ENCODE results near the gene LRIG1.

The LRIG1 gene

DNA sequence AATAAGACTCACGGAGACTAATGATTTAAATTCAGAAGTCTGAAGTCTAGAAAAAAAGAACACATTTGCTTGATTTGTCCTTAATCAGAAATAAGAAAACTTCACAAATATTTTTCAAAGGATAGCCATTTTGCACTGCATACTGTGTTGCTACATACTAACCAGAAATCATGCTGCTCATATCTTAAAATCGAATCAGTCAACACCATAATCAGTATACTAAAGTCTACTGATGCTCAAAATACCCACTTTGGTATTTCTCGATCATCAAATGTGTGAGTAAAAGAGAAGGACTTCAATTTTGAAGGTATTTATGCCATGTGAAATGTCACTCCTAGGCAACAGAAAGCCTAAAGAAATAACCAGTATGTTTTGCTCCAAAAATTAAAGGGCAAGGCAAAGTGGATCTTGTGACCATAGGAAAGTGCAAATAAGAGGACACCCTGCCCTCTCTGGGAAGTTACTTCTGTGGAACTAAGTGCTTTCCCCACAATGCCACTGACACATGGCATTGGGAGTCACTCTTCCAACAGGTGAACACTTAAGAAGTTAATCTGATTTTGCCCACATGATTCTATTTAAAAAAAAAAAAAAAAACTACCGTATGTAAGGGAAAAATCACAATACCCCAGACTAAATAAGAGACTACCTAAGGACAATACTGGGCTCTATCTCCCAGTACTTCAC lies 2.7 kb downstream of the LRIG1 start:
- H3K36me3 ChIP-seq = no peaks in the 10 kb centered on the region
- TF ChIP-seq, protein P1, sequence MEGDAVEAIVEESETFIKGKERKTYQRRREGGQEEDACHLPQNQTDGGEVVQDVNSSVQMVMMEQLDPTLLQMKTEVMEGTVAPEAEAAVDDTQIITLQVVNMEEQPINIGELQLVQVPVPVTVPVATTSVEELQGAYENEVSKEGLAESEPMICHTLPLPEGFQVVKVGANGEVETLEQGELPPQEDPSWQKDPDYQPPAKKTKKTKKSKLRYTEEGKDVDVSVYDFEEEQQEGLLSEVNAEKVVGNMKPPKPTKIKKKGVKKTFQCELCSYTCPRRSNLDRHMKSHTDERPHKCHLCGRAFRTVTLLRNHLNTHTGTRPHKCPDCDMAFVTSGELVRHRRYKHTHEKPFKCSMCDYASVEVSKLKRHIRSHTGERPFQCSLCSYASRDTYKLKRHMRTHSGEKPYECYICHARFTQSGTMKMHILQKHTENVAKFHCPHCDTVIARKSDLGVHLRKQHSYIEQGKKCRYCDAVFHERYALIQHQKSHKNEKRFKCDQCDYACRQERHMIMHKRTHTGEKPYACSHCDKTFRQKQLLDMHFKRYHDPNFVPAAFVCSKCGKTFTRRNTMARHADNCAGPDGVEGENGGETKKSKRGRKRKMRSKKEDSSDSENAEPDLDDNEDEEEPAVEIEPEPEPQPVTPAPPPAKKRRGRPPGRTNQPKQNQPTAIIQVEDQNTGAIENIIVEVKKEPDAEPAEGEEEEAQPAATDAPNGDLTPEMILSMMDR (IDR thresholded peaks at IDR 0.05) = no peak
- H3K4me1 ChIP-seq (ENCODE audit: control insufficient read depth in 1 of 2, insufficient read depth in 1 of 2, low read depth in 1 of 2, low read length in 1 of 2) = peaks cover 42 to 59% of the 10 kb centered on the region in 2 experiments
- no peaks in the 10 kb centered on the region for H3K9me3 ChIP-seq
- no peak overlapping the region for H3K4me3 ChIP-seq (ENCODE audit: low read depth in 1 of 2, low read length in 1 of 2)
- no peak overlapping the region for H3K27ac ChIP-seq
- H3K27me3 ChIP-seq = no peaks in the 10 kb centered on the region

DNA sequence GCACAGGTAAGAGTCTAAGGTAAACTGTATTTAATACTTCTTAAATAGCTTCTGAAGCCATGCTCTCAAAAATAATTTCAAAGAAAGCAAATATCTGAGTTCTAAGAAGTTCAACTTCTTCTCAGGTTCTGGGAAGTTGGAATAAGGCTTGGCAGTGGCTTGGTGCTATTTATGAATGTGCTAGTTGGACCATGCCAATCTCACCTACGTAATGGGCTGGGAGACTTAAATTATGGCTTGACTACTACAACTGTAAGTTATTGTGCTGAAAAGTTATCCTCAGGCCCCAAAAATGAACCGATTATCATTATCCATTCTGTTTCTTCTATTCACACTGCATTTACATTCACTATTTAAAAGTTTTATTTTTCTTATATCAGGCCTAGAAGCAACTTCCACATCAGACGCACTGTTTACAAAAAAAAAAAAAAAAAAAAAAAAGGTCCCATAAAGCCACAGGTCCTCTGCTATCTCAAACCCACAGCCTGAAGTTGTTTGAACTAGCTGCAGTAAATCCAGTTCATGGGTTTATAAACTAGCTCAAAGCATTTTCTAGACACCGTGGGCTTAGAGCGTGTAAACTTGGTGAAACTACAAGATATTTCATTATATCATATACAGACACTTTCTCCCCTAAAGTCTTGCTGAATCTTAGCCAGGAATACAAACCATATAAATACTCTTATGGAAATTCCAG lies 3.4 kb downstream of the LRIG1 start:
- Histone ChIP-seq H3K4me3 (ENCODE audit: low read depth in 1 of 2, low read length in 1 of 2) (no peak overlapping the region), H3K9me3 (no peaks in the 10 kb centered on the region), H3K27me3 (no peaks in the 10 kb centered on the region), H3K27ac (no peak overlapping the region), H3K4me1 (ENCODE audit: control insufficient read depth in 1 of 2, insufficient read depth in 1 of 2, low read depth in 1 of 2, low read length in 1 of 2) (peaks cover 49 to 65% of the 10 kb centered on the region in 2 experiments), H3K36me3 (no peaks in the 10 kb centered on the region)
- TF ChIP-seq, protein P1 (IDR thresholded peaks at IDR 0.05) = no peak

DNA sequence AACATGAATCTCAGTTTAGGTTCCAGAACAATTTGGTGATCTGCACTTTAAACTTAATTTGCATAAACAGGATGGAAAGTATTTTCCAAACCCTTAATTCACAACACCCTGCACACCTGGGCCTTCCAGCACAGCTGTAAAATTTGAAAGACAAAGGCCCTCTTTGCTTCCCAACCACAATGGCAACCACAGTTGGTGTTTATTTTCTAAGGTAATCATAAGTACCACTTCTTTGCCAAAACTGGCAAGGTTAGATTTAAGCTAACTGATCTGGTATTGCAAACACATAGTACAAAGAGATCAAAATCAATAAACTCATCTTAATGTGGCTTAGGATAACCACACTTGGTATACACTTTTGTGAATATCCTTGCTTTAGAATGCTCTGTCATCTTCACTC lies 4.1 kb downstream of the LRIG1 start:
- Histone ChIP-seq H3K4me1 (ENCODE audit: control insufficient read depth in 1 of 2, insufficient read depth in 1 of 2, low read depth in 1 of 2, low read length in 1 of 2) (peaks cover 56 to 70% of the 10 kb centered on the region in 2 experiments), H3K4me3 (ENCODE audit: low read depth in 1 of 2, low read length in 1 of 2) (no peak overlapping the region), H3K9me3 (no peaks in the 10 kb centered on the region), H3K36me3 (no peaks in the 10 kb centered on the region), H3K27me3 (no peaks in the 10 kb centered on the region), H3K27ac (no peak overlapping the region)
- TF ChIP-seq, protein P1 (IDR thresholded peaks at IDR 0.05) = no peak

DNA sequence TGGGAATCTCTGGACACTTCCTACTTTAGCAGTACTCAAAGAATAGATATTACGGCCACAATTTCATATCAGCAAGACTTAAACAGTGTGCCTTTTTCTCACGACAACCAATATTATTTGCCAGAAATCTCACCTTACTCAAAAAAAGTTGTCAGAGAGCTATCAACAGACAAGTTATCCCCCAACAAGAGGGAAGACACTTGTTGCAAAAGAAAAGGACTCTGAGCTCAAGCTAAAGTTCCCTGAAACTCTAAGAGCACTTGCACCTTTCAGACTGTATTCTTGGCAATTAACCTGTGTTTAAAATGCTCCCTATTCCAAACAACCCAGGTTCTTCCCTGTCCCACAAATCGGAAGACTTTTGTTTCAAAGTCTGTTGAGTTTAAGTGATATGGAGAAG lies 4.5 kb downstream of the LRIG1 start:
- no peak overlapping the region for H3K27ac ChIP-seq
- TF ChIP-seq, protein P1 (IDR thresholded peaks at IDR 0.05) = no peak
- no peaks in the 10 kb centered on the region for H3K36me3 ChIP-seq

DNA sequence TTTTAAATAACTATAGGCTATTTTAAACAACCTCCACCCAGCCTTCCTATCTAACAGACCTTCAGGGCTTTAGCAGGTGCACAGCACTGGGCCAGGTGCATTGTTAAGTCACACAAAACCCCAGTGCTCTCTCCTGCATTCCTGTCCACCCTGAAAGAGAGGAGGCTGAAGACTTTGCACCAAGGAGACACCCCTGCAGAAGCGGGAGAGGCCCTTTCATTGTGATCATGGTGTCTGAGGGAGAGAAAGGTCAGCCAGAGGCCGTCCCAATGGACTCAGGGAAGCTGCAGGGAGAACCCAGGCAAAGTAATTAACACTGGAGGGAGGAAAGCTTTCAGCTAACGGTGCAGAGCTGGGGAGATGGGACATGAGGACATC lies 5.2 kb downstream of the LRIG1 start:
- Histone ChIP-seq H3K4me1 (ENCODE audit: control insufficient read depth in 1 of 2, insufficient read depth in 1 of 2, low read depth in 1 of 2, low read length in 1 of 2) (peaks cover 53 to 68% of the 10 kb centered on the region in 2 experiments), H3K27ac (no peak overlapping the region), H3K36me3 (no peaks in the 10 kb centered on the region), H3K4me3 (ENCODE audit: low read depth in 1 of 2, low read length in 1 of 2) (no peak overlapping the region), H3K27me3 (no peaks in the 10 kb centered on the region), H3K9me3 (no peaks in the 10 kb centered on the region)
- TF ChIP-seq, protein P1 (IDR thresholded peaks at IDR 0.05) = no peak

More for the DNA sequence above, 4.5 kb downstream of the LRIG1 start:
- Histone ChIP-seq H3K4me1 (ENCODE audit: control insufficient read depth in 1 of 2, insufficient read depth in 1 of 2, low read depth in 1 of 2, low read length in 1 of 2) (peaks cover 53 to 65% of the 10 kb centered on the region in 2 experiments), H3K4me3 (ENCODE audit: low read depth in 1 of 2, low read length in 1 of 2) (no peak overlapping the region), H3K27me3 (no peaks in the 10 kb centered on the region), H3K9me3 (no peaks in the 10 kb centered on the region)

All from neutrophil (primary cell).